Trophoblast cell (in vitro differentiated cells and primary cell): ENCODE measurements around the gene ARHGDIG.
A peak's percentile ranks its signal among the peaks of the same experiment; 100 is the strongest.

ENCODE experiments used
- DNase-seq, 2 donors: peaks; one replicate each; pipeline ENCODE4 v3.0.0-alpha.2; 2016
- H2AFZ ChIP-seq: 2 replicates; pipeline ENCODE4 v1.6.1; 2013; ENCODE audit warnings: low read length, moderate library complexity, mild to moderate bottlenecking; ENCODE audit not compliant: insufficient read depth, poor library complexity
- H2AK5ac ChIP-seq: 2 replicates; pipeline ENCODE4 v1.6.1; 2013; ENCODE audit warnings: mild to moderate bottlenecking, low read length
- H2BK120ac ChIP-seq: 2 replicates; pipeline ENCODE4 v1.6.1; 2013; ENCODE audit warnings: low read length, mild to moderate bottlenecking, moderate library complexity; ENCODE audit not compliant: insufficient read depth, poor library complexity
- H2BK12ac ChIP-seq: 2 replicates; pipeline ENCODE4 v1.6.1; 2013; ENCODE audit warnings: mild to moderate bottlenecking, low read length, moderate library complexity
- H2BK5ac ChIP-seq: 2 replicates; pipeline ENCODE4 v1.6.1; 2013; ENCODE audit warnings: low read length, low read depth, moderate library complexity, mild to moderate bottlenecking; ENCODE audit not compliant: poor library complexity
- H3K14ac ChIP-seq: 2 replicates; pipeline ENCODE4 v1.6.1; 2013; ENCODE audit warnings: mild to moderate bottlenecking, low read length
- H3K18ac ChIP-seq: 2 replicates; pipeline ENCODE4 v1.6.1; 2013; ENCODE audit warnings: mild to moderate bottlenecking, low read length
- H3K23ac ChIP-seq: 2 replicates; pipeline ENCODE4 v1.6.1; 2013; ENCODE audit warnings: low read length
- H3K27ac ChIP-seq: 2 replicates; pipeline ENCODE4 v1.5.1; 2013; ENCODE audit warnings: low read depth, mild to moderate bottlenecking, inconsistent platforms, low read length, moderate library complexity
- H3K27me3 ChIP-seq: 2 replicates; pipeline ENCODE4 v1.6.1; 2013; ENCODE audit warnings: inconsistent platforms, mild to moderate bottlenecking, low read length, moderate library complexity; ENCODE audit not compliant: insufficient read depth
- H3K36me3 ChIP-seq, 2 experiments: 1 replicate in 1 of 2; 2 replicates in 1 of 2; pipeline ENCODE4 v1.6.1; 2013; ENCODE audit warnings: low read length in 2 of 2, mild to moderate bottlenecking in 2 of 2, moderate library complexity in 1 of 2; ENCODE audit not compliant: insufficient read depth in 2 of 2, control insufficient read depth in 1 of 2
- H3K4ac ChIP-seq: 2 replicates; pipeline ENCODE4 v1.6.1; 2013; ENCODE audit warnings: low read depth, mild to moderate bottlenecking, low read length, moderate library complexity
- H3K4me1 ChIP-seq, 2 experiments: 1 replicate in 1 of 2; 2 replicates in 1 of 2; pipeline ENCODE4 v1.6.1; 2013; ENCODE audit warnings: low read length in 2 of 2, mild to moderate bottlenecking in 2 of 2, moderate library complexity in 1 of 2; ENCODE audit not compliant: insufficient read depth in 2 of 2, control insufficient read depth in 1 of 2
- H3K4me2 ChIP-seq: 2 replicates; pipeline ENCODE4 v1.6.1; 2013; ENCODE audit warnings: inconsistent platforms, mild to moderate bottlenecking, low read length, moderate library complexity
- H3K4me3 ChIP-seq: 2 replicates; pipeline ENCODE4 v1.5.1; 2013; ENCODE audit warnings: mild to moderate bottlenecking, low read depth, low read length, inconsistent platforms
- H3K79me1 ChIP-seq: one replicate; pipeline ENCODE4 v1.6.1; 2013; ENCODE audit warnings: low read length
- H3K79me2 ChIP-seq: 2 replicates; pipeline ENCODE4 v1.6.1; 2013; ENCODE audit warnings: low read length, mild to moderate bottlenecking; ENCODE audit not compliant: control insufficient read depth, insufficient read depth, poor library complexity
- H3K9ac ChIP-seq: 2 replicates; pipeline ENCODE4 v1.6.1; 2013; ENCODE audit warnings: mild to moderate bottlenecking, low read length
- H3K9me3 ChIP-seq: 2 replicates; pipeline ENCODE4 v1.6.1; 2013; ENCODE audit warnings: low read depth, mild to moderate bottlenecking, control low read depth, inconsistent platforms, low read length; ENCODE audit not compliant: insufficient read depth
- H4K12ac ChIP-seq: 2 replicates; pipeline ENCODE4 v1.6.1; 2013; ENCODE audit warnings: low read depth, mild to moderate bottlenecking, low read length, moderate library complexity
- H4K8ac ChIP-seq: 2 replicates; pipeline ENCODE4 v1.6.1; 2013; ENCODE audit warnings: low read depth, mild to moderate bottlenecking, low read length, moderate library complexity
- H4K91ac ChIP-seq: one replicate; pipeline ENCODE4 v1.6.1; 2013; ENCODE audit warnings: low read depth, mild to moderate bottlenecking, low read length, moderate library complexity
- WGBS: extraction: QIAGEN DNeasy Blood & Tissue Kit; methylation state at CpG from one replicate; pipeline ENCODE4 v1.1.7; 2013; ENCODE audit warnings: missing lambda C conversion rate; ENCODE audit not compliant: insufficient read length, insufficient coverage; ENCODE audit errors: extremely low coverage; 5-methylcytosine and 5-hydroxymethylcytosine counted together

ARHGDIG gene

DNA sequence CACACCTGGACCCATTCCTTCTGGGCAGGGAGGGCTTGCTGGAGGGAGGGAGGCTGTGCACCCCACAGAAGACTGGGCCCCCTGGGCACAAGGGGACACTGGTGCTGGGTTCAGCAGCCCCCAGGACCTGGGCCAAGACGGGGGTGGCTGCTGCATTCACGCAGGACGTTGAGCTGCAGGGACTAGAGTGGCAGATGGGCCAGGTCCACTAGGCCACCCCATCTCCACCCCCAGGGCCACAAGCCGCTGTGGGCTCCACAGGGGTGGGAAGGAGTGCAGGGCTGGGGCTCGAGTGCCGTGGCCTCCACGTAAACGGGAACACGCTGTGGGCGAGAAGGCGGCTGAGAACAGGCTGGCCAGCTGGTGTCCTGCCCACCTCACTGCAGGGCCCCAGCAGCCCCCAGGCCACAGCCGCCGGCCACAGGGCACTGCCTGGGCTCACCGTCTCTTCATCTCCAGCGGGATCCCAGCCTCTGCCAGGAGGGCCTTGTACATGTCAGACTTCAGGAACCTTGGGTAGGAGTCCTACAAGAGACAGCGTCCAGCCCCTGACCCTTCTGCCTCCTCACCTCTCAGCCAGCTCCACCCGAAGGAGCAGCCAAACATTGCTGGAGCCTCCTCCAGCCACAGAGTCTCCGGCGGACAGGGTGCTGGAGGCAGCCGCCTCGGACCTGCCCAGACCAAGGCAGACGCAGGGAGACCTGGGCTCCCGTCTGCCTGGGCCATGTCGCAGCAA, 11.2 kb upstream of the ARHGDIG start:
- Histone ChIP-seq H3K79me2 (no peaks in the 10 kb centered on the region), H4K8ac (no peak overlapping the region), H3K36me3 (peaks cover 9 to 10% of the 10 kb centered on the region in 2 experiments), H3K18ac (no peak overlapping the region), H2AFZ (no peak overlapping the region), H3K9me3 (peaks cover 11% of the 10 kb centered on the region), H3K23ac (no peak overlapping the region), H2BK12ac (no peak overlapping the region), H4K91ac (no peak overlapping the region), H4K12ac (no peak overlapping the region), H3K14ac (no peak overlapping the region), H2BK5ac (no peak overlapping the region), H3K4ac (no peak overlapping the region), H3K4me2 (no peak overlapping the region), H3K9ac (no peak overlapping the region), H3K27me3 (no peaks in the 10 kb centered on the region), H3K79me1 (no peaks in the 10 kb centered on the region), H3K27ac (no peak overlapping the region), H2AK5ac (no peak overlapping the region), H2BK120ac (no peak overlapping the region), H3K4me3 (no peak overlapping the region), H3K4me1 (no peaks in the 10 kb centered on the region)
- DNase-seq, result no peak
- no CpG with 5 or more reads among the region's 24 CpGs for WGBS

DNA sequence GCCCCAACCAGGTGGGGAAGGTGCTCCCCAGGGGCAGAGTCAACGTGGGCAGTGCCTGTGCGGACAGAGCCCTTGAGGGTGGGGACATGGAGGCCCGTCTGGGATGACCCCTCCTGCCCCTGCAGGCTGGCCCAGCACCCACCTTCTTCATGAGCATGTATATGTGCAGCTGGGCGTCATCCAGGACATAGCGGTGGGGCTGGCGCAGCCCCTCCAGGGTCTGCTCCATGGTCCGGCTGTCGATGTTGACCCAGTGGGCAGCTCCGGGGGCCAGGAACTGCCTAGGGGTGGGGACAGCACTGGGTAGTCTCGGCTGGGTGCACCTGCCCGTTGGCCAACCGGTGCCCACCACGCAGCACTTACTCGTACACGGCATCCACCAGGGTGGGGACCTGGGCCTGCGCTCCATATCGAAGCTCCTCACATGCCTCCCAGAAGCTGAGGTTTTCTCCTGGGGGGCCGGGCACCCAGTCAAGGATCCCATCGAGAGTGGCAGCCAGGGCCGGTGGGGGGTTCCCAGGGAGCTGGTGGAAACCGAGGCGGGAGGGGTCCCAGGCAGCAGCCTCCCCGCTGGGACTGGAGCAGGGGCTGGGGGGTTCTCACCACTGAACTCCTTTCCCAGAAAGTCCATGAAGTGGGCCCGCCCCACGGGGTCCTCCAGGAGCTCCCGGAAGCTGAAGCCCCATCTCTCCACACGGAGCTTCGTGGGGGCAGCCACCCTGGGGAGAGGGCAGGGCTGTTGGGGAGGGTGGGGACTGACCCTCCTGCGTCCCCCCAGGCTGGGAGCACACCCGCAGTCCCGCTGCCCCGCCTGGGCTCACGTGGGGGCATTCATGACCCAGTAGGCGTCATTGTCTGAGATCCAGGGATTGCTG, 9.8 kb upstream of the ARHGDIG start:
- no CpG with 5 or more reads among the region's 34 CpGs for WGBS
- no peak overlapping the region for H3K14ac ChIP-seq

DNA sequence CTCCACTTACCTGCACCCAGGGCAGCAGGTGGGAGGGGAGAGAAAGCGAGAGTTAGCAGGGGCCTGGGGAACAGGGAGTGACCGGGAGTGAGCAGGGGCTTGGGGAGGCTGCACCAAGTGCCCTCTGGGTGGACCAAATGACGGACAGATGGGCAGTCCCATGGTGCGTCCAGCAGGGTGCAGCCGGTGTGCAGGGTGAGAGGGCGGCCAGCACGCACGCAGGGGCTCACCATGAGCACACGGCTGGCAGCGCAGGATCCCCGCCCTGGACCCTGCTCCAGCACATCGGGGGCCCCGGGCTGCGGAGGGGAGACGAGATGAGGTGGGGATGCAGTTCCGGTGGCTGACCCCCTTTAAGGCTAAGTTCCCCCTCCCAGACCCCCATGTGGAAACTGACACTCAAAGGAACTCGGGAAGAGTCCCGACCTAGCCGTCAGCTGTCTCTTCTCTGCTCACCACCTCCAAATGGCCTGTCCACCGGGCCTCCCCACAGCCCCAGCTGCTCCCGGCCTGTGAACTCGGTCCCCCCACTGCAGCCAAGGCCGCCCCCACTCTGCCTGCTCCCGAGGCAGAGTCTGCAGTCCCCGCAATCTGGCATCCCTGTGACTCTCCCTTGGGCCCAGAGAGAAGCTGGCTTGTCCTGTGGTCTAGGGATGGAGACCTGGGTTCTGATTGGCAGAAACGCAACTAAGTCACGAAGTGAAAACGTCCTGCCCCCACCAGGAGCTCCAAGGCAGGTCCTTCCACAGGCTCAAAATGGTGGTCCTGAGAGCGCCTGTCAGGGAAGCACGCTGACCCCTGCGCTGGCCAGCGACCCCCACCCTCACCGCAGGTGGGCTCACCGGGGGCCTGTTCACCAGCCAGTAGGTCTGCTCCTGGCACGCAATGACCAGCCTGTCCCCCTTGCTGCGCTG, 7.5 kb upstream of the ARHGDIG start:
- H3K4ac ChIP-seq, result no peak overlapping the region

More for the DNA sequence above, 9.8 kb upstream of the ARHGDIG start:
- H2BK12ac ChIP-seq, result no peak overlapping the region
- DNase-seq, result no peak
- H4K12ac ChIP-seq, result no peak overlapping the region
- no peak overlapping the region for H3K4me2 ChIP-seq
- H3K79me1 ChIP-seq, result no peaks in the 10 kb centered on the region
- no peak overlapping the region for H4K8ac ChIP-seq
- no peak overlapping the region for H3K9ac ChIP-seq
- H3K27me3 ChIP-seq, result peaks cover 7% of the 10 kb centered on the region
- H3K9me3 ChIP-seq, result peaks cover 13% of the 10 kb centered on the region
- no peak overlapping the region for H3K18ac ChIP-seq
- no peaks in the 10 kb centered on the region for H3K36me3 ChIP-seq
- peaks cover 0 to 6% of the 10 kb centered on the region in 2 experiments for H3K4me1 ChIP-seq
- no peak overlapping the region for H3K27ac ChIP-seq
- no peak overlapping the region for H4K91ac ChIP-seq
- H3K23ac ChIP-seq, result no peak overlapping the region
- H2AFZ ChIP-seq, result no peak overlapping the region
- H3K4ac ChIP-seq, result no peak overlapping the region
- no peak overlapping the region for H2AK5ac ChIP-seq
- no peaks in the 10 kb centered on the region for H3K79me2 ChIP-seq
- no peak overlapping the region for H2BK5ac ChIP-seq
- no peak overlapping the region for H2BK120ac ChIP-seq
- no peak overlapping the region for H3K4me3 ChIP-seq

More for the DNA sequence above, 7.5 kb upstream of the ARHGDIG start:
- no peak overlapping the region for H3K27ac ChIP-seq
- H4K91ac ChIP-seq, result no peak overlapping the region
- H3K36me3 ChIP-seq, result no peaks in the 10 kb centered on the region
- no peak overlapping the region for H4K12ac ChIP-seq
- H3K4me2 ChIP-seq, result no peak overlapping the region
- no peak overlapping the region for H2BK12ac ChIP-seq
- no peak overlapping the region for H2BK120ac ChIP-seq
- no CpG with 5 or more reads among the region's 36 CpGs for WGBS
- H3K4me1 ChIP-seq, result peaks cover 0 to 6% of the 10 kb centered on the region in 2 experiments
- H4K8ac ChIP-seq, result no peak overlapping the region
- no peak overlapping the region for H3K4me3 ChIP-seq
- peaks cover 5% of the 10 kb centered on the region for H3K9me3 ChIP-seq
- no peak overlapping the region for H2AK5ac ChIP-seq
- H3K23ac ChIP-seq, result no peak overlapping the region
- peaks cover 15% of the 10 kb centered on the region for H3K27me3 ChIP-seq
- no peak overlapping the region for H2AFZ ChIP-seq
- H3K79me1 ChIP-seq, result no peaks in the 10 kb centered on the region
- no peaks in the 10 kb centered on the region for H3K79me2 ChIP-seq
- peak; percentile 31 to 57 for DNase-seq
- H3K14ac ChIP-seq, result no peak overlapping the region
- H3K9ac ChIP-seq, result no peak overlapping the region
- H3K18ac ChIP-seq, result no peak overlapping the region
- no peak overlapping the region for H2BK5ac ChIP-seq
